ENCODE results near the gene GNAO1.
"Not testable (repeated sequence)": the region's sequence is repeated elsewhere in the genome, so short reads cannot be mapped to it uniquely, and the experiment has no call there.

The GNAO1 gene

DNA sequence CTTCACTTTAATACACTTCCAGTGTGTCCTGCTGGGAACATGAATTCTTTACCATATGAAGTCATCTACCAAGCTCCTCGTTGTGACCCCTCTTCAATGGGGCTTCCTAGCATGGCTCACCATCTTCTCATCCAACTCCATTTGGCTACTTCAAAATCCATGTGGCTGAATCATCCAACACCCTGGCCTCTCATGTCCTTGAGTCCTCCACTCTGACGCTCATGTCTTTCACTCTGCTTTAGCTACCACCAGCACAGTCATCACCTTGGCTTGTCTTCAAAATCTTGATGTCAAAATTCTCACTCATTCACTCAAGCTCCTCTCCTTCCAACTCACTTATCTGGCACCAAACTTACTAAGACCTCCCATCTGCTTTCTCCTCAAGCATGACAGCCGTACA lies 198.3 kb downstream of the GNAO1 start:
- DNase-seq (ENCODE audit: low read depth, low spot score), result no peak

- not testable (repeated sequence) for DNase-seq (ENCODE audit: low read depth, low spot score)
Measured at GRCh38 chr16:56396724-56397123, 205.4 kb downstream of the GNAO1 start.

DNA sequence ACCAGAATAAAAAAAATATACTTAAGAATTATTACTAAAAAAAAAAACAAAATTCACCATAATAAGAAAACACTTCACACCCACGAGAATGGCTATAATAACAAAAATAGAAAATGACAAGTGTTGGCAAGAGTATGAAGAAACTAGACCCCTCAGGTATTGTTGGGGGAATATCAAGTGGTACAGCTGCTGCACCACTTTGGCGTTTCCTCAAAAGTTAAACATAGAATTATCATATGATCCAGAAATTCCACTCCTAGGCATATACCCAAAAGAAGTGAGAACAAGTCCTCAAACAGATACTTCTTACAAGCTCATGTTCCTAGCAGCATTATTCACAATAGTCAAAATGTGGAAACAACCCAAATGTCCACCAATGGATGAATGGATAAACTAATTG lies 207.8 kb downstream of the GNAO1 start:
- DNase-seq (ENCODE audit: low read depth, low spot score), result no peak

DNA sequence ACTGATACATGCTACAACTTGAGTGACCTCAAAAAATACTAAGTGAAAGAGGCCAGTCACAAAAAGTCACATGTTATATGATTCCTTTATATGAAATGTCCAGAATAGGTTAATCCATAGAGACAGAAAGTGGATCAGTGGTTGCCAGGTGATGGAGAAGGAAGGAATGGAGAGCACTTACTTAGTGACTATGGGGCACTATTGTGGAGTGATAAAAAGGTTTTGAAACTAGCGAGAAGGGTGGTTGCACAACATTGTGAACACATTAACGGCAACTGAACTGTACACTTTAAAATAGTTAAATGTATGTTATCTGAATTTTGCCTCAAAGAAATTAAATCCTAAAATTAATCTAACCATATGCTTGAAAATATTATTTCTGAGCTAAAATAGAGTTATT lies 208.2 kb downstream of the GNAO1 start:
- DNase-seq (ENCODE audit: low read depth, low spot score), result no peak

- no peak for DNase-seq (ENCODE audit: low read depth, low spot score)
Measured at GRCh38 chr16:56400458-56400857, 209.2 kb downstream of the GNAO1 start.

- DNase-seq (ENCODE audit: low read depth, low spot score), result no peak
Measured at GRCh38 chr16:56401482-56401881, 210.2 kb downstream of the GNAO1 start.

GRCh38 chr16:56405977-56406672 lies 214.8 kb downstream of the GNAO1 start:
- no peak for DNase-seq (ENCODE audit: low read depth, low spot score)

Data from activated CD4-positive, CD25-positive, alpha-beta regulatory T cell treated with anti-CD3 and anti-CD28 coated beads, Interleukin-2, amount 50 U/mL, for 16 hours (primary cell).